HepG2 (cell line): ENCODE data around the gene GABRA1. TPM values are rescaled to one million over a fixed set of nuclear protein-coding genes. Genes with fewer than 3 reads are reported as not detected.

Experiments used
- ATF7 ChIP-seq, 2 experiments: fragments of 450-650 bp in 1 of 2; sonication (generic) in 1 of 2; formaldehyde crosslinking in 1 of 2; IDR thresholded peaks; 2 replicates each; pipeline versions ENCODE4 v1.4.0 to v1.6.1; 2016 to 2020; ENCODE audit warnings: antibody characterized with exemption in 1 of 2, mild to moderate bottlenecking in 1 of 2, missing genetic modification reagents in 1 of 2
- ATRX ChIP-seq: sonication (generic); formaldehyde crosslinking; IDR thresholded peaks from 2 replicates; pipeline ENCODE4 v1.4.0; 2020; ENCODE audit warnings: missing genetic modification reagents, borderline replicate concordance
- CREB1 ChIP-seq, 2 experiments: fragments of 450-650 bp in 1 of 2; IDR thresholded peaks; 2 replicates each; pipeline ENCODE4 v1.6.1; 2016 to 2017; ENCODE audit warnings: control low read depth in 1 of 2, mild to moderate bottlenecking in 1 of 2, missing compliant biosample characterization in 1 of 2, missing genetic modification characterization in 1 of 2
- CSRNP2 ChIP-seq: sonication (generic); formaldehyde crosslinking; conservative IDR thresholded peaks from 2 replicates; pipeline ENCODE4 v1.8.0; 2022; ENCODE audit warnings: low read depth, missing genetic modification reagents
- DNMT1 ChIP-seq: sonication (generic); formaldehyde crosslinking; IDR thresholded peaks from 2 replicates; pipeline ENCODE4 v1.5.1; 2020; ENCODE audit warnings: mild to moderate bottlenecking, missing genetic modification reagents
- GLI4 ChIP-seq: sonication (generic); formaldehyde crosslinking; IDR thresholded peaks from 2 replicates; pipeline ENCODE4 v1.5.1; 2020; ENCODE audit warnings: missing genetic modification reagents, mild to moderate bottlenecking, moderate library complexity, borderline replicate concordance
- HDAC1 ChIP-seq: sonication (generic); formaldehyde crosslinking; IDR thresholded peaks from 2 replicates; pipeline ENCODE4 v1.5.1; 2020; ENCODE audit warnings: mild to moderate bottlenecking, missing genetic modification reagents
- KLF6 ChIP-seq: IDR thresholded peaks from 2 replicates; pipeline ENCODE4 v1.8.0; 2016; ENCODE audit warnings: missing biosample characterization, missing genetic modification reagents
- RARG ChIP-seq: sonication (generic); formaldehyde crosslinking; IDR thresholded peaks from 2 replicates; pipeline ENCODE4 v1.4.0; 2020; ENCODE audit warnings: low read depth, mild to moderate bottlenecking, missing genetic modification reagents
- TFDP2 ChIP-seq: sonication (generic); formaldehyde crosslinking; IDR thresholded peaks from 2 replicates; pipeline ENCODE4 v1.4.0; 2020; ENCODE audit warnings: missing genetic modification reagents
- ZBTB4 ChIP-seq: sonication (generic); formaldehyde crosslinking; IDR thresholded peaks from 2 replicates; pipeline ENCODE4 v1.4.0; 2020; ENCODE audit warnings: missing genetic modification reagents, mild to moderate bottlenecking, borderline replicate concordance
- ZNF329 ChIP-seq: sonication (generic); formaldehyde crosslinking; IDR thresholded peaks from 2 replicates; pipeline ENCODE4 v1.9.0; 2021; ENCODE audit warnings: low read depth, mild to moderate bottlenecking, missing genetic modification reagents
- ZNF512 ChIP-seq: sonication (generic); formaldehyde crosslinking; IDR thresholded peaks from 2 replicates; pipeline ENCODE4 v1.4.0; 2020; ENCODE audit warnings: mild to moderate bottlenecking, missing genetic modification reagents
- ZNF776 ChIP-seq: sonication (generic); formaldehyde crosslinking; IDR thresholded peaks from 2 replicates; pipeline ENCODE4 v1.4.0; 2020; ENCODE audit warnings: mild to moderate bottlenecking, missing genetic modification reagents
- polyA plus RNA-seq, 8 experiments: library from polyadenylated mRNA; depleted of rRNA in 3 of 8; stranded (reverse) in 7 of 8; unstranded in 1 of 8; fragments of >200 nt; fragmentation: Illumina TruSeq in 4 of 8; extraction: Trizol in 4 of 8; gene quantifications; 2 replicates each; pipeline versions ENCODE4 v1.2.1 to v1.2.3, GENCODE V29; 2011 to 2016; ENCODE audit warnings: low read depth in 4 of 8, missing spikeins in 1 of 8, mixed read lengths in 1 of 8; ENCODE audit not compliant: insufficient read depth in 1 of 8
- total RNA-seq, 5 experiments: library from RNA; depleted of rRNA; stranded (reverse); fragments of >200 nt; fragmentation: Illumina TruSeq; extraction: Trizol; gene quantifications; 2 replicates each; pipeline ENCODE4 v1.2.3, GENCODE V29; 2016; ENCODE audit warnings: low read depth in 1 of 5

The GABRA1 gene
- total and polyA plus RNA-seq, 2 of the 13 experiments (the other 11 are each of a cell fraction or from before 2014, with no cell fraction given) = not detected

- no peak for TF ChIP-seq ZBTB4 (CRISPR knock-in tag)
- no peak for TF ChIP-seq ATF7 (IDR thresholded peaks at IDR 0.05)
- TF ChIP-seq ATF7 (CRISPR knock-in tag; IDR thresholded peaks at IDR 0.05) = no peak
- no peak for TF ChIP-seq ZNF329 (CRISPR knock-in tag)
- no peak for TF ChIP-seq ZNF776
- no peak for TF ChIP-seq ATRX
- no peak for TF ChIP-seq DNMT1
- TF ChIP-seq CSRNP2 = no peak
- TF ChIP-seq CREB1 (IDR thresholded peaks at IDR 0.05) = no peak
- no peak for TF ChIP-seq CREB1 (CRISPR knock-in tag; IDR thresholded peaks at IDR 0.05)
- TF ChIP-seq RARG (CRISPR knock-in tag) = no peak
- TF ChIP-seq GLI4 (CRISPR knock-in tag) = no peak
- no peak for TF ChIP-seq KLF6 (CRISPR knock-in tag)
- TF ChIP-seq ZNF512 = no peak
- TF ChIP-seq HDAC1 (CRISPR knock-in tag) = no peak
- TF ChIP-seq TFDP2 (CRISPR knock-in tag) = no peak
- TF ChIP-seq, all 625 proteins: peak for 0
Measured at GRCh38 chr5:161847447-161847846, 473 bp upstream of the GABRA1 start (continued).
